Skeletal muscle tissue (tissue), 4 donors: ENCODE measurements around the gene FBXO9. TPM values are rescaled to one million over a fixed set of nuclear protein-coding genes. Genes with fewer than 3 reads are reported as not detected.
"Not testable (repeated sequence)": the region's sequence is repeated elsewhere in the genome, so short reads cannot be mapped to it uniquely, and the experiment has no call there.

Source experiments
- H3K27ac ChIP-seq: one replicate; pipeline ENCODE4 v1.7.0; 2013; ENCODE audit warnings: mild to moderate bottlenecking, low read depth, low read length, inconsistent platforms
- H3K27me3 ChIP-seq, 3 donors: one replicate each; pipeline ENCODE4 v1.7.0; 2013; ENCODE audit warnings: low read length in 3 of 3; ENCODE audit not compliant: control insufficient read depth in 3 of 3, insufficient read depth in 3 of 3
- H3K36me3 ChIP-seq, 3 donors: one replicate each; pipeline ENCODE4 v1.7.0; 2013; ENCODE audit warnings: low read length in 3 of 3; ENCODE audit not compliant: control insufficient read depth in 3 of 3, insufficient read depth in 3 of 3
- H3K4me1 ChIP-seq, 3 donors: one replicate each; pipeline ENCODE4 v1.7.0; 2013; ENCODE audit warnings: low read length in 3 of 3, mild to moderate bottlenecking in 3 of 3; ENCODE audit not compliant: control insufficient read depth in 3 of 3, insufficient read depth in 3 of 3
- H3K4me3 ChIP-seq, 3 donors: one replicate each; pipeline ENCODE4 v1.7.0; 2013; ENCODE audit warnings: low read length in 3 of 3
- H3K9ac ChIP-seq, 3 donors: one replicate each; pipeline ENCODE4 v1.7.0; 2013; ENCODE audit warnings: low read length in 3 of 3, mild to moderate bottlenecking in 3 of 3, moderate library complexity in 2 of 3, low read depth in 1 of 3
- H3K9me3 ChIP-seq, 3 donors: one replicate each; pipeline ENCODE4 v1.7.0; 2013; ENCODE audit warnings: low read length in 3 of 3; ENCODE audit not compliant: control insufficient read depth in 3 of 3
- total RNA-seq: library from RNA; depleted of rRNA; stranded (reverse); fragments of >200 nt; gene quantifications from one replicate; pipeline ENCODE4 v1.2.3, GENCODE V29; 2014
- donor health status: Osteomylitis.

FBXO9 gene
- total RNA-seq, 1 donor from 2014 or later = 30.8 TPM

DNA sequence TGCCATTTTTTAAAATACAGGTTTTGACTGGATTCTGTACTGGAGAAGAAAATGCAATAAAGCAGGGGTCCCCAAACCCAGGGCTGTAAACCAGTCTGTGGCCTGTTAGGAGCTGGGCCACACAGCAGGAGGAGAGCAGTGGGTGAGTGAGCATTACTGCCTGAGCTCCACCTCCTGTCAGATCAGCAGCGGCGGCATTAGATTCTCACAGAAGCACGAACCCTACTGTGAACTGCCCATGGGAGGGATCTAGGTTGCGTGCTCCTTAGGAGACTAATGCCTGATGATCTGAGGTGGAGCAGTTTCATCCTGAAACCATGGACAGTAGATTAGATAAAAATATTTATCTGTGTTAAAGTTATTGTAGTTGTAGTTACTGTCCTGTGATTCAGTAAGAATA, 21.1 kb upstream of the FBXO9 start:
- no peaks in the 10 kb centered on the region for H3K27me3 ChIP-seq
- H3K36me3 ChIP-seq = peaks cover 20 to 22% (median 22%) of the 10 kb centered on the region in 3 donors
- H3K27ac ChIP-seq = peak overlapping the region; percentile 5
- H3K9me3 ChIP-seq = no peaks in the 10 kb centered on the region
- H3K4me1 ChIP-seq = peaks cover 20 to 24% (median 21%) of the 10 kb centered on the region in 3 donors
- H3K9ac ChIP-seq = no peak overlapping the region
- H3K4me3 ChIP-seq = no peak overlapping the region

DNA sequence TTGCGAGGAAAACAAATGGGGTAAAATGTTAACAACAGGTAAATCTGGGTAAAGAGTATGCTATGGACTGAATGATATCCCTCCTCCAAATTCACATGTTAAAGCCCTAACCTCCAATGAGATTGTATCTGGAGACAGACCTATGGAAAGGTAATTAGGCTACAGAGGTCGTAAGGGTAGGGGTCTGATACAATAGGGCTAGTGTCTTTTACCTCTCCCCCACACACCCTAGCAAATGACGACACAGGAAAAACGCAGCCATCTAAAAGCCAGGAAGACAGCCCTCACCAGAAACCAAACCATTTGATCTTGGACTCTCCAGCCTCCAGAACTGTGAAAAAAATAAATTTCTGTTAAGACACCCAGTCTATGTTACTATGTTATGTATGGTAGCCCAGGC, 20.6 kb upstream of the FBXO9 start:
- Histone ChIP-seq H3K4me3 (no peak overlapping the region), H3K9ac (no peak overlapping the region), H3K36me3 (peaks cover 17 to 18% (median 18%) of the 10 kb centered on the region in 3 donors), H3K27me3 (no peaks in the 10 kb centered on the region), H3K27ac (no peak overlapping the region), H3K4me1 (peaks cover 20 to 28% (median 21%) of the 10 kb centered on the region in 3 donors), H3K9me3 (no peaks in the 10 kb centered on the region)

GRCh38 chr6:53045891-53046673, 19.1 kb upstream of the FBXO9 start:
- Histone ChIP-seq H3K27me3 (no peaks in the 10 kb centered on the region), H3K4me1 (peaks cover 20 to 28% (median 21%) of the 10 kb centered on the region in 3 donors)

GRCh38 chr6:53048431-53049195, 16.6 kb upstream of the FBXO9 start:
- H3K27ac ChIP-seq = no peak overlapping the region
- H3K4me1 ChIP-seq = peaks cover 5 to 9% (median 6%) of the 10 kb centered on the region in 3 donors
- H3K4me3 ChIP-seq = no peak overlapping the region
- no peak overlapping the region for H3K9ac ChIP-seq
- peaks cover 0 to 4% (median 0%) of the 10 kb centered on the region in 3 donors for H3K36me3 ChIP-seq
- H3K27me3 ChIP-seq = no peaks in the 10 kb centered on the region
- H3K9me3 ChIP-seq = no peaks in the 10 kb centered on the region

More at GRCh38 chr6:53045891-53046673, 19.1 kb upstream of the FBXO9 start:
- Histone ChIP-seq H3K27ac (no peak overlapping the region), H3K36me3 (peaks cover 4% of the 10 kb centered on the region in 3 donors), H3K9ac (no peak overlapping the region), H3K9me3 (no peaks in the 10 kb centered on the region), H3K4me3 (no peak overlapping the region)

GRCh38 chr6:53049415-53049814, 15.8 kb upstream of the FBXO9 start:
- no peak overlapping the region for H3K9ac ChIP-seq
- H3K27me3 ChIP-seq = no peaks in the 10 kb centered on the region
- H3K36me3 ChIP-seq = peaks cover 0 to 7% (median 0%) of the 10 kb centered on the region in 3 donors
- H3K9me3 ChIP-seq = no peaks in the 10 kb centered on the region
- H3K4me3 ChIP-seq = no peak overlapping the region
- H3K27ac ChIP-seq = no peak overlapping the region
- peaks cover 0 to 6% (median 5%) of the 10 kb centered on the region in 3 donors for H3K4me1 ChIP-seq

DNA sequence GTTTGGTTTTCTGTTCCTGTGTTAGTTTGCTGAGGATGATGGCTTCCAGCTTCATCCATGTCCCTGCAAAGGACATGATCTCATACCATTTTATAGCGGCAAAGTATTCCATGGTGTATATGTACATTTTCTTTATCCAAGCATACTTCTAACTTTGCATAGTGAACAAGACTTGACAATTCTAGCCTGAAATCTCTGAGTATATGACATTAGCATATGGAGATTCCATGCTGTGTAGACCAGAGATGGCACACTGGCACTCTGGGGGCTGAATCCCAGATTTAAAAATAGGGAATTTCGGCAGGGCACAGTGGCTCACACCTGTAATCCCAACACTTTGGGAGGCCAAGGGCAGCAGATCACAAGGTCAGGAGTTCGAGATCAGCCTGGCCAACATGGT, 13.1 kb upstream of the FBXO9 start:
- not testable (repeated sequence) for H3K27ac ChIP-seq, H3K36me3 ChIP-seq, H3K9me3 ChIP-seq, H3K4me3 ChIP-seq, H3K27me3 ChIP-seq, H3K9ac ChIP-seq
- H3K4me1 ChIP-seq = peaks cover 5 to 12% (median 5%) of the 10 kb centered on the region in 3 donors

- H3K27ac ChIP-seq = no peak overlapping the region
Observed at GRCh38 chr6:53054532-53054931, 10.7 kb upstream of the FBXO9 start.

DNA sequence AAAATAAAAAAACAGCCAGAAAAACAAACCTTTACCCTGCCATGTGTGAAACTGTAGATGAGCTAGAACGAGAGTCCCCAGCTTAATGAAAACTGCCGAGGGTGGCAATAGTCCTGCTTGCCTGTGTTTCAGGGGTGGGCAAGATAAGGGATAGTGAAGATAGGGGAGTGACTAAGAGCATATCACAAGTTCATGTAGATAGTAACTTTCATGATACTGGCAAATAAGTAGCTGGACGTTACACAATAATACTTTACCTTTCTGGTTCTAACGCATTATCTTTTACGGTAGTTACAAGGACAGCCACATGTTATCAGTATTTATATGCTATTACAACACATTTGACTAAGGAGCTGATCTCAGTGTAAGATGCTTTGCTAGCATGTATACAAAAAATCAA, 9.3 kb upstream of the FBXO9 start:
- Histone ChIP-seq H3K4me3 (no peak overlapping the region), H3K4me1 (peaks cover 30 to 34% (median 31%) of the 10 kb centered on the region in 3 donors), H3K9ac (no peak overlapping the region), H3K36me3 (peaks cover 0 to 5% (median 0%) of the 10 kb centered on the region in 3 donors), H3K9me3 (no peaks in the 10 kb centered on the region), H3K27ac (no peak overlapping the region), H3K27me3 (no peaks in the 10 kb centered on the region)

More at GRCh38 chr6:53054532-53054931, 10.7 kb upstream of the FBXO9 start:
- no peaks in the 10 kb centered on the region for H3K27me3 ChIP-seq
- no peak overlapping the region for H3K9ac ChIP-seq
- H3K4me3 ChIP-seq = no peak overlapping the region
- H3K4me1 ChIP-seq = peaks cover 20 to 26% (median 23%) of the 10 kb centered on the region in 3 donors
- H3K9me3 ChIP-seq = no peaks in the 10 kb centered on the region
- H3K36me3 ChIP-seq = peaks cover 0 to 7% (median 0%) of the 10 kb centered on the region in 3 donors

DNA sequence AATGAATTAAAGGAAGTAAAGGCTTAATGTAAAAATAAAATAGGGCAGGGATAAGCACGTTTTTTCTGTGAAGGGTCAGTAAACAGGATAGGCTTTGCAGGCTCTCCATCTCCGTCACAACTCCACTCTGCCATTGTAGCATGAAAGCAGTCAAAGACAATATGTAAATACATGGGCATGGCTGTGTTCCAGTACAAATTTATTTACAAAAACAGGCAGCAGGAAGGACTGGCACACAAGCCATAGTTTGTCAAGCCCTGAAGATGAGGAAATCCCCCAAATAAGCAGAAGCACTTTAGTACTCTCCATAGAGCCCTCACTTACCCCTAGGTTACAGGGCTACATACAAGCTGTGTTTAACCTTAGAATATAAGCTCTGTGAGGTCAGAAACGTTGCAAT, 8.9 kb upstream of the FBXO9 start:
- Histone ChIP-seq H3K4me3 (no peak overlapping the region), H3K4me1 (peaks cover 30 to 34% (median 31%) of the 10 kb centered on the region in 3 donors)

More for the DNA sequence above, 8.9 kb upstream of the FBXO9 start:
- no peak overlapping the region for H3K27ac ChIP-seq
- H3K9ac ChIP-seq = no peak overlapping the region
- no peaks in the 10 kb centered on the region for H3K9me3 ChIP-seq
- H3K27me3 ChIP-seq = no peaks in the 10 kb centered on the region
- H3K36me3 ChIP-seq = peaks cover 0 to 5% (median 0%) of the 10 kb centered on the region in 3 donors
